Neuronal stem cell (in vitro differentiated cells): Measurements from ENCODE around the gene ACYP1. TPM values are rescaled to one million over a fixed set of nuclear protein-coding genes. Genes with fewer than 3 reads are reported as not detected.

Experiments
- DNase-seq: peaks from one replicate; pipeline ENCODE4 v3.0.0-alpha.2; 2013; ENCODE audit warnings: low spot score
- H2AFZ ChIP-seq: one replicate; pipeline ENCODE4 v1.6.1; 2013; ENCODE audit warnings: mild to moderate bottlenecking, low read length, inconsistent platforms
- H2AK5ac ChIP-seq: 2 replicates; pipeline ENCODE4 v1.6.1; 2013; ENCODE audit warnings: low read depth, mild to moderate bottlenecking, inconsistent platforms, low read length, moderate library complexity, mixed read lengths
- H2BK120ac ChIP-seq: 2 replicates; pipeline ENCODE4 v1.6.1; 2013; ENCODE audit warnings: low read depth, mild to moderate bottlenecking, inconsistent platforms, low read length, moderate library complexity, mixed read lengths
- H2BK12ac ChIP-seq: one replicate; pipeline ENCODE4 v1.6.1; 2013; ENCODE audit warnings: low read length, inconsistent platforms
- H2BK15ac ChIP-seq: 2 replicates; pipeline ENCODE4 v1.6.1; 2013; ENCODE audit warnings: mild to moderate bottlenecking, low read length, inconsistent platforms, mixed read lengths
- H2BK5ac ChIP-seq: one replicate; pipeline ENCODE4 v1.6.1; 2013; ENCODE audit warnings: inconsistent platforms, mild to moderate bottlenecking, low read length, moderate library complexity
- H3K14ac ChIP-seq: one replicate; pipeline ENCODE4 v1.6.1; 2013; ENCODE audit warnings: low read length, inconsistent platforms
- H3K18ac ChIP-seq: 2 replicates; pipeline ENCODE4 v1.6.1; 2013; ENCODE audit warnings: low read length, inconsistent platforms
- H3K23ac ChIP-seq: 2 replicates; pipeline ENCODE4 v1.6.1; 2013; ENCODE audit warnings: low read depth, mild to moderate bottlenecking, mixed read lengths, low read length, inconsistent platforms; ENCODE audit not compliant: poor library complexity
- H3K27ac ChIP-seq: replicated peaks from 3 replicates; pipeline ENCODE4 v1.5.1; 2013; ENCODE audit warnings: low read length, inconsistent platforms
- H3K27me3 ChIP-seq, 3 experiments: 2 replicates each; pipeline ENCODE4 v1.6.1; 2013; ENCODE audit warnings: low read length in 3 of 3, mild to moderate bottlenecking in 2 of 3, inconsistent platforms in 1 of 3, low read depth in 1 of 3, mixed read lengths in 1 of 3, moderate library complexity in 1 of 3; ENCODE audit not compliant: control insufficient read depth in 3 of 3, insufficient read depth in 3 of 3
- H3K36me3 ChIP-seq, 2 donors: replicated peaks in 1 of 2; 2 replicates each; pipeline ENCODE4 v1.6.1; 2013; ENCODE audit warnings: low read length in 2 of 2; ENCODE audit not compliant: control insufficient read depth in 2 of 2, insufficient read depth in 2 of 2
- H3K4ac ChIP-seq: 2 replicates; pipeline ENCODE4 v1.6.1; 2013; ENCODE audit warnings: inconsistent platforms, mild to moderate bottlenecking, low read length, moderate library complexity
- H3K4me1 ChIP-seq, 2 donors: 1 replicate in 1 of 2; 2 replicates in 1 of 2; pipeline ENCODE4 v1.6.1; 2013; ENCODE audit warnings: low read length in 2 of 2, low read depth in 1 of 2; ENCODE audit not compliant: control insufficient read depth in 2 of 2, insufficient read depth in 1 of 2
- H3K4me2 ChIP-seq: one replicate; pipeline ENCODE4 v1.6.1; 2013; ENCODE audit warnings: mild to moderate bottlenecking, low read length, inconsistent platforms; ENCODE audit not compliant: insufficient read depth, poor library complexity, severe bottlenecking
- H3K4me3 ChIP-seq, 2 donors: 2 replicates each; pipeline ENCODE4 v1.5.1; 2013; ENCODE audit warnings: low read length in 2 of 2, mild to moderate bottlenecking in 2 of 2, inconsistent platforms in 1 of 2, moderate library complexity in 1 of 2
- H3K79me1 ChIP-seq: one replicate; pipeline ENCODE4 v1.6.1; 2013; ENCODE audit warnings: low read depth, mild to moderate bottlenecking, inconsistent platforms, low read length, moderate library complexity
- H3K9ac ChIP-seq: one replicate; pipeline ENCODE4 v1.6.1; 2013; ENCODE audit warnings: mild to moderate bottlenecking, low read depth, low read length, inconsistent platforms; ENCODE audit not compliant: poor library complexity
- H3K9me3 ChIP-seq, 2 donors: replicated peaks in 1 of 2; 2 replicates each; pipeline versions ENCODE3 to v1.6.1; 2013; ENCODE audit warnings: low read length in 2 of 2, mild to moderate bottlenecking in 2 of 2, inconsistent platforms in 1 of 2, low read depth in 1 of 2, mixed read lengths in 1 of 2, moderate library complexity in 1 of 2; ENCODE audit not compliant: control insufficient read depth in 2 of 2, insufficient read depth in 1 of 2
- H4K8ac ChIP-seq: one replicate; pipeline ENCODE4 v1.6.1; 2013; ENCODE audit warnings: low read depth, mild to moderate bottlenecking, inconsistent platforms, low read length, moderate library complexity
- H4K91ac ChIP-seq: one replicate; pipeline ENCODE4 v1.6.1; 2013; ENCODE audit warnings: low read length, low read depth, mild to moderate bottlenecking, inconsistent platforms; ENCODE audit not compliant: poor library complexity
- WGBS, 2 donors: extraction: QIAGEN DNeasy Blood & Tissue Kit; methylation state at CpG; one replicate each; pipeline ENCODE4 v1.1.7; 2013; ENCODE audit warnings: missing lambda C conversion rate in 2 of 2, mixed read lengths in 1 of 2; ENCODE audit not compliant: insufficient read length in 2 of 2, insufficient replicate concordance in 1 of 2; ENCODE audit errors: extremely low coverage in 2 of 2; 5-methylcytosine and 5-hydroxymethylcytosine counted together
- small RNA-seq: library from polyadenylated mRNA; stranded (forward); fragments of <200 nt; extraction: miRNeasy Mini kit (QIAGEN cat#:217004); gene quantifications from one replicate; pipeline ENCODE3, GENCODE V24; 2013; ENCODE audit not compliant: insufficient read depth

The ACYP1 gene

GRCh38 chr14:75003250-75004027, 60.4 kb downstream of the ACYP1 start:
- peaks cover 8% of the 10 kb centered on the region for H3K79me1 ChIP-seq
- no peak overlapping the region for H2AK5ac ChIP-seq
- H2BK12ac ChIP-seq, result no peak overlapping the region
- DNase-seq, result no peak
- no peak overlapping the region for H3K4ac ChIP-seq
- H3K23ac ChIP-seq, result peak overlapping the region; percentile 59
- no peak overlapping the region for H4K91ac ChIP-seq
- no peak overlapping the region for H2BK120ac ChIP-seq
- H2BK5ac ChIP-seq, result no peak overlapping the region
- peaks cover 4 to 6% of the 10 kb centered on the region in 2 donors for H3K4me1 ChIP-seq
- no CpG with 5 or more reads among the region's 18 CpGs for WGBS, 2 donors
- H3K27ac ChIP-seq, result no peak overlapping the region
- H3K9ac ChIP-seq, result peak overlapping the region; percentile 91
- peak overlapping the region; percentile 95 for H3K18ac ChIP-seq
- H3K9me3 ChIP-seq, result peaks cover 0 to 2% of the 10 kb centered on the region in 2 donors
- no peak overlapping the region for H3K14ac ChIP-seq
- H3K36me3 ChIP-seq, result peaks cover 15 to 45% of the 10 kb centered on the region in 2 donors
- peak overlapping the region; percentile 84 to 93 for H3K4me3 ChIP-seq
- no peak overlapping the region for H2BK15ac ChIP-seq
- peak overlapping the region; percentile 83 for H2AFZ ChIP-seq
- H3K4me2 ChIP-seq, result peak overlapping the region; percentile 80
- H3K27me3 ChIP-seq, result no peaks in the 10 kb centered on the region
- no peak overlapping the region for H4K8ac ChIP-seq

Small RNA genes within 50 kb of the gene (small RNA-seq; reads per million reads assigned to genes)
- gene RNU6-689P, result not detected
